ENCODE results near the gene C1D.
A peak's percentile ranks its signal among the peaks of the same experiment; 100 is the strongest.

C1D gene

DNA sequence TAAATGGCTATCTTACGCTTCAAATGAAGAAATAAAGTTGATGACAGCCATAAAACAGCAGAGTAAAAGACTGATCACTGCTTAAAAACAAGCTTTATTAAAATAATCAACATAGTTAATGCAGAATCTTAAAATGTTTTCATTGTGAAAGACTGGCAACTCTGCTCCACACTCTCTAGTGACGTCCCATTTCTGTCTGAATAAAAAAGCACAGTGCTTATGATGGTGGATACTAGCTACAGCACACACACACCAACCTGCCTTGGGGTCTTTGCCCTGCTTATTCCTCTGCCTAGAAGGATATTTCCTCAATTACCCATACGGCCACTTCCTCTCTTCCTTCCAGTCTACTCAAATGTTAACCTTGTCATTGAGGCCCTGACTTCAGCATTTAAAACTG is 19.1 kb downstream of the C1D start:
- FAIRE-seq (no peak), DNase-seq (ENCODE audit: insufficient read length, low spot score) (no peak)
- no peak for TF ChIP-seq POLR2A (IDR thresholded peaks at IDR 0.05; ENCODE audit: low read depth, low read length)
- TF ChIP-seq SPI1 (IDR thresholded peaks at IDR 0.05; ENCODE audit: low read depth, low read length) = no peak
- TF ChIP-seq POU2F2 (IDR thresholded peaks at IDR 0.05; ENCODE audit: low read depth, low read length) = no peak
- no peak for TF ChIP-seq TAF1 (IDR thresholded peaks at IDR 0.05; ENCODE audit: low read depth, low read length)
- TF ChIP-seq POLR2AphosphoS5 (IDR thresholded peaks at IDR 0.05; ENCODE audit: low read depth, low read length) = no peak
- no peak for TF ChIP-seq PAX5 (IDR thresholded peaks at IDR 0.05; ENCODE audit: insufficient read depth, low read length, severe bottlenecking)

- no peak for TF ChIP-seq SPI1 (IDR thresholded peaks at IDR 0.05; ENCODE audit: low read depth, low read length)
- TF ChIP-seq TAF1 (IDR thresholded peaks at IDR 0.05; ENCODE audit: low read depth, low read length) = no peak
- no peak for TF ChIP-seq POLR2A (IDR thresholded peaks at IDR 0.05; ENCODE audit: low read depth, low read length)
- no peak for FAIRE-seq
- no peak for DNase-seq (ENCODE audit: insufficient read length, low spot score)
Observed at GRCh38 chr2:68043032-68043431, 19.8 kb downstream of the C1D start.

- TF ChIP-seq POLR2A (IDR thresholded peaks at IDR 0.05; ENCODE audit: low read depth, low read length) (no peak), POU2F2 (IDR thresholded peaks at IDR 0.05; ENCODE audit: low read depth, low read length) (no peak), SPI1 (IDR thresholded peaks at IDR 0.05; ENCODE audit: low read depth, low read length) (no peak), PAX5 (IDR thresholded peaks at IDR 0.05; ENCODE audit: insufficient read depth, low read length, severe bottlenecking) (no peak), POLR2AphosphoS5 (IDR thresholded peaks at IDR 0.05; ENCODE audit: low read depth, low read length) (no peak), TAF1 (IDR thresholded peaks at IDR 0.05; ENCODE audit: low read depth, low read length) (no peak)
- DNase-seq (ENCODE audit: insufficient read length, low spot score) (no peak), FAIRE-seq (no peak)
Observed at GRCh38 chr2:68041704-68042245, 21.0 kb downstream of the C1D start.

DNA sequence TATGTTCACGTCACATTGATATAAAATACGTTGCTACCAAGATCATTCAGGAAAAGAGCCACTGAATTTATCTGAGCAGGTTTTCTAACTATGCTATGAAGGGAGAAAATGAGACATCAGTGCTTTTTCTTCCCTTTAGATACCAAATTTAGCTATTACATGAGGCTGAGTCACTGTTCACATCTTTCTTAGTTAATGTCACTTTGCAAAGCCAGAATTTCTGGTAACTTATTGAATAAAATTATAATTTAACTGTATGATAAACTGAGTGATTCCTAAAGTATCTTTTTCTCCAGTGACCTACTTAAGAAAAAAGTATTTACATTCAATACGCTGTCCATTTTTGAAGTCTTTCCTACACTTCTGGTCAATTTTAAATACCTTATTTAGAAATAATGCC is 22.7 kb downstream of the C1D start:
- TF ChIP-seq TAF1 (IDR thresholded peaks at IDR 0.05; ENCODE audit: low read depth, low read length) (no peak), SPI1 (IDR thresholded peaks at IDR 0.05; ENCODE audit: low read depth, low read length) (no peak), POLR2AphosphoS5 (IDR thresholded peaks at IDR 0.05; ENCODE audit: low read depth, low read length) (no peak)
- DNase-seq (ENCODE audit: insufficient read length, low spot score) = no peak
- no peak for FAIRE-seq

- no peak for TF ChIP-seq TAF1 (IDR thresholded peaks at IDR 0.05; ENCODE audit: low read depth, low read length)
- no peak for TF ChIP-seq POU2F2 (IDR thresholded peaks at IDR 0.05; ENCODE audit: low read depth, low read length)
- TF ChIP-seq PAX5 (IDR thresholded peaks at IDR 0.05; ENCODE audit: insufficient read depth, low read length, severe bottlenecking) = no peak
- no peak for TF ChIP-seq POLR2AphosphoS5 (IDR thresholded peaks at IDR 0.05; ENCODE audit: low read depth, low read length)
- TF ChIP-seq POLR2A (IDR thresholded peaks at IDR 0.05; ENCODE audit: low read depth, low read length) = no peak
- TF ChIP-seq SPI1 (IDR thresholded peaks at IDR 0.05; ENCODE audit: low read depth, low read length) = no peak
- no peak for DNase-seq (ENCODE audit: insufficient read length, low spot score)
- no peak for FAIRE-seq
Observed at GRCh38 chr2:68039317-68039716, 23.5 kb downstream of the C1D start.

DNA sequence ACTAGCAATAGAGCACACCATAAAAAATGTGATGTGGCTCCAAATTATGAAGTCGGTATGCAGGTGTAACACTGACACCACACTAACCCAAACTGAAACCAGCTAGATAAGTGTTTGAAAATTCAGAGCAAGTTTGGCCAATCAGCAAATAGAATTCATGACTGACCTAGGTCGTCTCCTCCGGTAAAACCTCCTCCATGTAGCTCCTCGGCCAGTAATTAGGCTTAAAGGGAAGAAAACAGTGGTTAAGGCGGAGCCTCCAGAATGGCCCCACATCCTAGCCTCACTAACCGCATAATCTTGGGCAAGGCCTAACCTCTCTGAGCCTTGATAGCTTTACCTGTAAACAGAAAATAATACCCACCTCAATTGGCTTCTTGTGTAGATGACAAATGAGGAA is 30.1 kb downstream of the C1D start:
- DNase-seq (ENCODE audit: insufficient read length, low spot score) = no peak
- FAIRE-seq = no peak
- no peak for TF ChIP-seq TAF1 (IDR thresholded peaks at IDR 0.05; ENCODE audit: low read depth, low read length)
- no peak for TF ChIP-seq POLR2A (IDR thresholded peaks at IDR 0.05; ENCODE audit: low read depth, low read length)

- no peak for TF ChIP-seq TAF1 (IDR thresholded peaks at IDR 0.05; ENCODE audit: low read depth, low read length)
- no peak for TF ChIP-seq SPI1 (IDR thresholded peaks at IDR 0.05; ENCODE audit: low read depth, low read length)
- DNase-seq (ENCODE audit: insufficient read length, low spot score) (no peak), FAIRE-seq (peak; percentile 84)
Observed at GRCh38 chr2:68031542-68032160, 31.2 kb downstream of the C1D start.

GRCh38 chr2:68031043-68031442 is 31.8 kb downstream of the C1D start:
- no peak for FAIRE-seq
- DNase-seq (ENCODE audit: insufficient read length, low spot score) = no peak

DNA sequence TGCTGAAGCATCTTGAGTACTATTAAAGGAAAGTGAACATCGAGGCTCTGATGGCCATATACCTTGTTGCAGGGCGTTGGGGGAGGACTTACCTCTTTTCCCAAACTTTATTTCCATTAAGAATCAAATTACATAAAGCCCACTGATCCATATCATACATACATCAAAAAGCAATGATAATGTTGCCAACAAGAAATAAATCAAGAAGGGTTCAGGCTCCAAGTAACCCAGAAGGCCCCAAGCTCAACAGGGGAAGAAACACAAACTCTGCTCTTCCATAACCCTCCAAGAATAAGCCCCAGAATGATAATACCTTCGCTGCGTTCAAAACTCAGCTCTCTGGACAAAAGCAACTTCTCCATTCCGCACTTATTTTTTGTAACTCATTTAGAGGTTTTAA is 32.3 kb downstream of the C1D start:
- TF ChIP-seq POU2F2 (IDR thresholded peaks at IDR 0.05; ENCODE audit: low read depth, low read length) = no peak
- no peak for TF ChIP-seq SPI1 (IDR thresholded peaks at IDR 0.05; ENCODE audit: low read depth, low read length)
- no peak for TF ChIP-seq PAX5 (IDR thresholded peaks at IDR 0.05; ENCODE audit: insufficient read depth, low read length, severe bottlenecking)
- no peak for TF ChIP-seq POLR2A (IDR thresholded peaks at IDR 0.05; ENCODE audit: low read depth, low read length)
- TF ChIP-seq POLR2AphosphoS5 (IDR thresholded peaks at IDR 0.05; ENCODE audit: low read depth, low read length) = no peak
- no peak for TF ChIP-seq TAF1 (IDR thresholded peaks at IDR 0.05; ENCODE audit: low read depth, low read length)
- no peak for DNase-seq (ENCODE audit: insufficient read length, low spot score)
- FAIRE-seq = no peak

More at GRCh38 chr2:68031043-68031442, 31.8 kb downstream of the C1D start:
- TF ChIP-seq POLR2A (IDR thresholded peaks at IDR 0.05; ENCODE audit: low read depth, low read length) = no peak
- TF ChIP-seq TAF1 (IDR thresholded peaks at IDR 0.05; ENCODE audit: low read depth, low read length) = no peak
- no peak for TF ChIP-seq PAX5 (IDR thresholded peaks at IDR 0.05; ENCODE audit: insufficient read depth, low read length, severe bottlenecking)

GRCh38 chr2:68027959-68028358 is 34.8 kb downstream of the C1D start:
- DNase-seq (ENCODE audit: insufficient read length, low spot score) (no peak), FAIRE-seq (no peak)

More at GRCh38 chr2:68027959-68028358, 34.8 kb downstream of the C1D start:
- TF ChIP-seq POU2F2 (IDR thresholded peaks at IDR 0.05; ENCODE audit: low read depth, low read length) (no peak), SPI1 (IDR thresholded peaks at IDR 0.05; ENCODE audit: low read depth, low read length) (no peak), POLR2A (IDR thresholded peaks at IDR 0.05; ENCODE audit: low read depth, low read length) (no peak), PAX5 (IDR thresholded peaks at IDR 0.05; ENCODE audit: insufficient read depth, low read length, severe bottlenecking) (no peak), TAF1 (IDR thresholded peaks at IDR 0.05; ENCODE audit: low read depth, low read length) (no peak), POLR2AphosphoS5 (IDR thresholded peaks at IDR 0.05; ENCODE audit: low read depth, low read length) (no peak)

All from GM12891 (cell line).